Mesenchymal stem cell (in vitro differentiated cells and primary cell): Measurements from ENCODE around the gene ZBTB7C.

Source experiments
- DNase-seq: peaks from one replicate; pipeline ENCODE4 v3.0.0-alpha.2; 2013
- H2AFZ ChIP-seq: one replicate; pipeline ENCODE4 v1.6.1; 2013; ENCODE audit warnings: low read depth, mild to moderate bottlenecking, control low read depth, inconsistent platforms, low read length, moderate library complexity
- H2AK5ac ChIP-seq: 2 replicates; pipeline ENCODE4 v1.6.1; 2013; ENCODE audit warnings: low read length, moderate library complexity, mild to moderate bottlenecking, inconsistent platforms; ENCODE audit not compliant: severe bottlenecking
- H2BK120ac ChIP-seq: one replicate; pipeline ENCODE4 v1.6.1; 2013; ENCODE audit warnings: low read depth, mild to moderate bottlenecking, inconsistent platforms, low read length, moderate library complexity
- H2BK12ac ChIP-seq, 2 experiments: one replicate each; pipeline ENCODE4 v1.6.1; 2013; ENCODE audit warnings: inconsistent platforms in 2 of 2, low read length in 2 of 2, mild to moderate bottlenecking in 2 of 2, moderate library complexity in 2 of 2, control low read depth in 1 of 2
- H2BK15ac ChIP-seq: one replicate; pipeline ENCODE4 v1.6.1; 2013; ENCODE audit warnings: mild to moderate bottlenecking, low read depth, inconsistent platforms; ENCODE audit not compliant: poor library complexity, severe bottlenecking
- H2BK5ac ChIP-seq: 2 replicates; pipeline ENCODE4 v1.6.1; 2013; ENCODE audit warnings: low read depth, mild to moderate bottlenecking, low read length, control low read depth, inconsistent platforms; ENCODE audit not compliant: poor library complexity, severe bottlenecking
- H3K14ac ChIP-seq, 2 experiments: one replicate each; pipeline ENCODE4 v1.6.1; 2013; ENCODE audit warnings: inconsistent platforms in 2 of 2, low read length in 2 of 2, control low read depth in 1 of 2, mild to moderate bottlenecking in 1 of 2, moderate library complexity in 1 of 2
- H3K18ac ChIP-seq, 2 experiments: one replicate each; pipeline ENCODE4 v1.6.1; 2013; ENCODE audit warnings: inconsistent platforms in 2 of 2, low read length in 2 of 2, control low read depth in 1 of 2, low read depth in 1 of 2, mild to moderate bottlenecking in 1 of 2
- H3K23ac ChIP-seq, 2 experiments: one replicate each; pipeline ENCODE4 v1.6.1; 2013; ENCODE audit warnings: inconsistent platforms in 2 of 2, low read length in 2 of 2, mild to moderate bottlenecking in 2 of 2, moderate library complexity in 2 of 2, control low read depth in 1 of 2
- H3K27ac ChIP-seq: 2 replicates; pipeline ENCODE4 v1.5.1; 2013; ENCODE audit warnings: mild to moderate bottlenecking, moderate library complexity, low read length, control low read depth, inconsistent platforms; ENCODE audit not compliant: poor library complexity, severe bottlenecking
- H3K27me3 ChIP-seq, 2 experiments: 2 replicates each; pipeline versions ENCODE4 v1.6.1 to v1.7.0; 2013; ENCODE audit warnings: low read length in 2 of 2, mild to moderate bottlenecking in 2 of 2, moderate library complexity in 2 of 2, control low read depth in 1 of 2, inconsistent platforms in 1 of 2; ENCODE audit not compliant: control insufficient read depth in 1 of 2, insufficient read depth in 1 of 2
- H3K36me3 ChIP-seq, 2 experiments: 2 replicates each; pipeline versions ENCODE4 v1.6.1 to v1.7.0; 2013; ENCODE audit warnings: low read length in 2 of 2, control low read depth in 1 of 2, inconsistent platforms in 1 of 2, low read depth in 1 of 2, mild to moderate bottlenecking in 1 of 2; ENCODE audit not compliant: insufficient read depth in 2 of 2, control insufficient read depth in 1 of 2
- H3K4ac ChIP-seq, 2 experiments: one replicate each; pipeline ENCODE4 v1.6.1; 2013; ENCODE audit warnings: inconsistent platforms in 2 of 2, low read length in 2 of 2, mild to moderate bottlenecking in 2 of 2, moderate library complexity in 2 of 2, control low read depth in 1 of 2, low read depth in 1 of 2
- H3K4me1 ChIP-seq: 2 replicates; pipeline ENCODE4 v1.6.1; 2013; ENCODE audit warnings: low read depth, low read length, control low read depth; ENCODE audit not compliant: control insufficient read depth, insufficient read depth
- H3K4me2 ChIP-seq: 2 replicates; pipeline ENCODE4 v1.6.1; 2013; ENCODE audit warnings: low read length, mild to moderate bottlenecking, inconsistent platforms; ENCODE audit not compliant: poor library complexity, severe bottlenecking
- H3K4me3 ChIP-seq, 2 experiments: 2 replicates each; pipeline versions ENCODE4 v1.5.1 to v1.7.0; 2013; ENCODE audit warnings: low read length in 2 of 2, mild to moderate bottlenecking in 2 of 2, control low read depth in 1 of 2, low read depth in 1 of 2; ENCODE audit not compliant: insufficient read depth in 1 of 2
- H3K79me1 ChIP-seq: replicated peaks from 2 replicates; pipeline ENCODE4 v1.6.1; 2013; ENCODE audit warnings: mild to moderate bottlenecking, control low read depth, low read length, inconsistent platforms; ENCODE audit not compliant: poor library complexity, severe bottlenecking
- H3K9ac ChIP-seq: 2 replicates; pipeline ENCODE4 v1.7.0; 2013; ENCODE audit warnings: mild to moderate bottlenecking, low read length, moderate library complexity
- H3K9me3 ChIP-seq: 2 replicates; pipeline ENCODE4 v1.7.0; 2013; ENCODE audit warnings: mild to moderate bottlenecking, low read length; ENCODE audit not compliant: control insufficient read depth
- H4K8ac ChIP-seq: one replicate; pipeline ENCODE4 v1.6.1; 2013; ENCODE audit warnings: inconsistent platforms, mild to moderate bottlenecking, low read length, moderate library complexity
- H4K91ac ChIP-seq: one replicate; pipeline ENCODE4 v1.6.1; 2013; ENCODE audit warnings: mild to moderate bottlenecking, low read length, inconsistent platforms
- WGBS: methylation state at CpG from one replicate; pipeline ENCODE4 v1.1.7; 2013; ENCODE audit warnings: mixed read lengths; 5-methylcytosine and 5-hydroxymethylcytosine counted together

Gene ZBTB7C

DNA sequence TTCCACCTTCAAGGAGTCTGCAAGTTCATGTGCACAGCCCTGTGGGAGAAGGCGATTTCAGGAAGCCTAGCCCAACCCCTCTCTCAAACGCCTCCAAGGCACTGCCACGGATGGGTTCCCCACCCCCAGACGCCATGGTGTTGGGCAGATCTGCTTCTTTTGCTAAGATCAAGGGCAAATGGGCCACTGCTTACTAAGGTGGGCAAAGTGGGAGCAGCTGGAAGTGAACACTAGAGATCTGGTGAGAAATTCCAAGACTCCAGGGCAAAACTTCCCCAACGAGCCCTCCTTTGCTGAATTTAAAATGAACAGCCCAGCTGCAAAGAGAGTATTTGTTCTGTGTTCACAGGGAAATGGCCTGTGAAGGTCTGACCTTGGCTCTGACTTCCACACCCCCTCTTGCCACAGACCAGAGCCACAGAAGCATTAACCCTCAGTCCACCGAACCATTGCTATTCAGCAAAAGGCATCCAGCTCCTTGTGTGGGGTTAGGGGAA lies 45.1 kb upstream of the ZBTB7C start:
- Histone ChIP-seq H3K27me3 (peaks cover 13 to 14% of the 10 kb centered on the region in 2 experiments), H3K36me3 (no peaks in the 10 kb centered on the region), H3K18ac (peak overlapping the region in 1 of 2 experiments; percentile 28), H3K23ac (no peak overlapping the region), H2BK5ac (peak overlapping the region; percentile 84), H3K4me3 (no peak overlapping the region), H3K4me2 (peak overlapping the region; percentile 13), H3K27ac (peak overlapping the region; percentile 74), H2BK12ac (no peak overlapping the region), H2BK15ac (no peak overlapping the region), H3K79me1 (no peaks in the 10 kb centered on the region), H3K4ac (no peak overlapping the region), H2AFZ (no peak overlapping the region), H3K4me1 (peaks cover 32% of the 10 kb centered on the region), H3K14ac (no peak overlapping the region), H2BK120ac (no peak overlapping the region), H3K9ac (no peak overlapping the region), H3K9me3 (no peaks in the 10 kb centered on the region), H4K91ac (no peak overlapping the region), H2AK5ac (peak overlapping the region; percentile 76), H4K8ac (no peak overlapping the region)
- no peak for DNase-seq
- 45% methylated on average over 4 of the region's 6 CpGs for WGBS

DNA sequence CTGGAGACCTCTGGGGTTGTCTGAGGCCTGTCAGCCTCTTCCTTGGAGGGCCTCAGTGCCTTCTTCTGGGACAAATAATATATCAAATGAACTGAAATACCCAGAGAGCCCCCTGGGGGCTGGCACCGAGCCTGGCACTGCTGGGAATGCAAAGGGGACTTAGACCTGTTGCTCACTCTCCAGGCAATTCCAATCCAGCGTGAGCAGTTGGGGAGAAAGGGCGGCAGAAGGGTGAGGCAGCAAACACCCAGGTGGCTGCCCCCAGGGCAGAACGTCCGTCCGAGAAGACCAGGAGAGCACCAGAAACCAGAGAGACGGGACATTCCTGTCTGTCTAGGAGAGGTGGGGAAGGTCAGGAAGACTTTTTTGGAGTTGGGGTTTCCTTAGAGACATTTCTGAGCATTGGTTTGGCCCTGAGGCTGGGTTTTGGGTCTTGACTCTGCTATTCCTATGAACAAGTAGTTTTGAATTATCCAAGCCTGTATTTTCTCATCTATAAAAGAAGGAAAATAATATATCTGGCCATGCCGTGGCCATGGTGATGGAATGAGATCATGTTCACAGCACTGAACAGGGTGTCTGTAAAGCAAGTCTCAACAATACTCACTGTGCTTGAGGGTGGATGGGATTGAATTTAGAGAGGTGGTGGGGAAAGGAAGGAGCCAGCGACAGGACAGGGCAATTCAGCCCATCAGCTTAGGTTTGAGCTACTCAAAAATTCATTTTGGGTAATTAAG lies 44.3 kb upstream of the ZBTB7C start:
- H2BK120ac ChIP-seq = no peak overlapping the region
- no peaks in the 10 kb centered on the region for H3K79me1 ChIP-seq
- H2AFZ ChIP-seq = no peak overlapping the region
- H3K4me2 ChIP-seq = no peak overlapping the region
- no peak overlapping the region for H3K18ac ChIP-seq
- H3K4me3 ChIP-seq = no peak overlapping the region
- peak overlapping the region; percentile 59 for H2BK5ac ChIP-seq
- no peak overlapping the region for H3K14ac ChIP-seq
- no peaks in the 10 kb centered on the region for H3K36me3 ChIP-seq
- peaks cover 20 to 22% of the 10 kb centered on the region in 2 experiments for H3K27me3 ChIP-seq
- peaks cover 32% of the 10 kb centered on the region for H3K4me1 ChIP-seq
- peak overlapping the region; percentile 46 for H3K9ac ChIP-seq
- H2BK12ac ChIP-seq = no peak overlapping the region
- H3K9me3 ChIP-seq = no peaks in the 10 kb centered on the region
- peak overlapping the region; percentile 95 for H2AK5ac ChIP-seq
- peak overlapping the region; percentile 80 for H3K27ac ChIP-seq
- no peak overlapping the region for H4K8ac ChIP-seq
- DNase-seq = no peak
- H4K91ac ChIP-seq = no peak overlapping the region
- H3K4ac ChIP-seq = no peak overlapping the region
- no peak overlapping the region for H3K23ac ChIP-seq
- no peak overlapping the region for H2BK15ac ChIP-seq
- WGBS = 92% methylated on average over 9 of the region's 9 CpGs

DNA sequence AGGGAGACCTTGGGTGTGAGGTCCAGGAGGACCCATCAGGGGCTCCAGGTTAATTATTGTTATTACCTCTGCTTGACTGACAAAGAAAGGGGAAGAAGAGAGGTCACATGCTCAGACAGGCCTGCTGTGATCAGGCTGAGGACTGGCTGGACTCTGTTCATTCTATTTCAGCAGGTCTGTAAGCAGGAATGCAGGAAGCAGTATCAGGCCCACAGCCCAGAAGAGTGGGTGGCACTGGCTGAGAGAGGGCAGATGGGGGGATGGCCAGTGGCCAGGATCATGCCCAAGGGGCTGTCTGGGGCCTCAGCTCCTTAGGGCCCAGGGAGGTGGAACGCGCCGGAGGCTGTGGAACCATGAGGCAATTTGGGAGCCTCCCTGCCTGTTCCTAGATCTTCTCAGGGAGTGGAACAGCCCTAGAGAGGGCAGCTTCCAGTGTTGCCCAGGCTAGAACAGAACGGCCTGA lies 43.7 kb upstream of the ZBTB7C start:
- Histone ChIP-seq H2AK5ac (peak overlapping the region; percentile 95), H4K91ac (no peak overlapping the region), H4K8ac (no peak overlapping the region), H3K4ac (no peak overlapping the region), H3K18ac (no peak overlapping the region), H3K27ac (peak overlapping the region; percentile 80), H3K79me1 (no peaks in the 10 kb centered on the region), H2AFZ (no peak overlapping the region), H3K36me3 (no peaks in the 10 kb centered on the region), H3K27me3 (peaks cover 21 to 23% of the 10 kb centered on the region in 2 experiments), H2BK5ac (peak overlapping the region; percentile 59), H3K14ac (no peak overlapping the region), H2BK15ac (no peak overlapping the region), H3K9me3 (no peaks in the 10 kb centered on the region), H3K4me1 (peaks cover 32% of the 10 kb centered on the region), H3K4me3 (no peak overlapping the region), H2BK120ac (no peak overlapping the region), H3K23ac (no peak overlapping the region), H2BK12ac (no peak overlapping the region), H3K9ac (peak overlapping the region; percentile 46), H3K4me2 (peak overlapping the region; percentile 3)
- WGBS = 89% methylated on average over 4 of the region's 4 CpGs
- DNase-seq = no peak

DNA sequence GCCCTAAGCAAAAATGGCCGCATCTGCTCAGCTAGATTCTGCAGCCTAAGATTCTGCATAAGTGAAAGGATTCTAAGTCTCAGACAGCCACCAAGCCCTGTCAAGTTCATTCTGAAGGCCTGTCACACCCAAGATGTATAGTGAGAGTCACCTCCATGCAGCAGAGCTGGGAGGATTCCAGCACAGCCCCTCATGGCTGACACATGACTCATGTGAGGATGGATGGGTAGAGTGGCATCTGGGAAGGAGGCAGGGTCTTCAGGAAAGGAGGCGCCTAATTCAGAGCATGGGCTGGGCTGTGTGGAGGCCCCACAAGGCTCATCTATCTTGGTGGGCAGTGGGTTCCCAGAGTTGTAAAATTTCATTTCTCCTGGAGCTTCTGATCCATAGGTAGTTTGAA lies 41.5 kb upstream of the ZBTB7C start:
- WGBS = 94% methylated on average over 2 of the region's 2 CpGs
- Histone ChIP-seq H3K27me3 (peaks cover 21 to 23% of the 10 kb centered on the region in 2 experiments), H3K4me1 (peaks cover 28% of the 10 kb centered on the region), H3K27ac (no peak overlapping the region), H3K18ac (no peak overlapping the region), H2AFZ (no peak overlapping the region), H3K4ac (no peak overlapping the region), H2AK5ac (no peak overlapping the region), H3K23ac (no peak overlapping the region), H3K4me2 (no peak overlapping the region), H2BK15ac (no peak overlapping the region), H2BK12ac (no peak overlapping the region), H3K14ac (no peak overlapping the region), H3K9me3 (no peaks in the 10 kb centered on the region), H4K8ac (no peak overlapping the region), H2BK5ac (no peak overlapping the region), H3K9ac (no peak overlapping the region), H3K79me1 (no peaks in the 10 kb centered on the region), H2BK120ac (no peak overlapping the region), H4K91ac (no peak overlapping the region), H3K36me3 (no peaks in the 10 kb centered on the region), H3K4me3 (no peak overlapping the region)
- no peak for DNase-seq
